ENCODE data around the gene KRTAP2-2.
"Not testable (repeated sequence)": the region's sequence is repeated elsewhere in the genome, so short reads cannot be mapped to it uniquely, and the experiment has no call there.

Gene KRTAP2-2

GRCh38 chr17:41064301-41064700 lies 9.3 kb upstream of the KRTAP2-2 start:
- DNase-seq = no peak

- DNase-seq = no peak
These were observed 8.4 kb upstream of the KRTAP2-2 start for GRCh38 chr17:41063449-41063848.

GRCh38 chr17:41061964-41062363 lies 6.9 kb upstream of the KRTAP2-2 start:
- no peak for DNase-seq

- DNase-seq = no peak
These were observed 5.1 kb upstream of the KRTAP2-2 start, which contains the start of gene KRTAP2-3 for GRCh38 chr17:41060052-41060604. Gene KRTAP2-3 (minus strand): TSS chr17:41060114. CDS start chr17:41060050, 64 bp downstream.

GRCh38 chr17:41059276-41060051 lies 4.4 kb upstream of the KRTAP2-2 start:
- DNase-seq = not testable (repeated sequence)

- no peak for DNase-seq
These were observed 3.7 kb upstream of the KRTAP2-2 start for GRCh38 chr17:41058741-41059140.

GRCh38 chr17:41057547-41057946 lies 2.5 kb upstream of the KRTAP2-2 start:
- DNase-seq = no peak

- DNase-seq = not testable (repeated sequence)
These were observed 474 bp downstream of the KRTAP2-2 start for GRCh38 chr17:41054556-41054955.

GRCh38 chr17:41054025-41054424 lies 1.0 kb downstream of the KRTAP2-2 start:
- no peak for DNase-seq

GRCh38 chr17:41052566-41052965 lies 2.5 kb downstream of the KRTAP2-2 start:
- no peak for DNase-seq

GRCh38 chr17:41049110-41049509 lies 5.9 kb downstream of the KRTAP2-2 start:
- DNase-seq = no peak

GRCh38 chr17:41048441-41048840 lies 6.6 kb downstream of the KRTAP2-2 start:
- DNase-seq = no peak

GRCh38 chr17:41046735-41047465 lies 8.1 kb downstream of the KRTAP2-2 start, which contains the start of gene KRTAP2-1:
Gene KRTAP2-1 (minus strand): TSS chr17:41047316. CDS start chr17:41047267, 49 bp downstream.
- not testable (repeated sequence) for DNase-seq

- DNase-seq = no peak
These were observed 12.1 kb downstream of the KRTAP2-2 start for GRCh38 chr17:41042953-41043352.

- not testable (repeated sequence) for DNase-seq
These were observed 14.1 kb downstream of the KRTAP2-2 start, which contains the start of gene KRTAP1-1 for GRCh38 chr17:41040783-41041571. Gene KRTAP1-1 (minus strand): TSS chr17:41041450. CDS start chr17:41041397, 53 bp downstream.

GRCh38 chr17:41037853-41038350 lies 17.1 kb downstream of the KRTAP2-2 start:
- DNase-seq = no peak

- DNase-seq = not testable (repeated sequence)
These were observed 20.6 kb downstream of the KRTAP2-2 start, which contains the start of gene KRTAP1-3 for GRCh38 chr17:41034346-41034935. Gene KRTAP1-3 (minus strand): TSS chr17:41034874. CDS start chr17:41034821, 53 bp downstream.

- no peak for DNase-seq
These were observed 25.3 kb downstream of the KRTAP2-2 start, which contains the start of gene KRTAP1-4 for GRCh38 chr17:41029633-41030245. Gene KRTAP1-4 (minus strand): TSS chr17:41030195. CDS start chr17:41030078, 117 bp downstream.

- DNase-seq = no peak
These were observed 28.1 kb downstream of the KRTAP2-2 start, which contains the start of gene KRTAP1-5 for GRCh38 chr17:41026715-41027471. Gene KRTAP1-5 (minus strand): TSS chr17:41027208. CDS start chr17:41027155, 53 bp downstream.

- no peak for DNase-seq
These were observed 30.3 kb downstream of the KRTAP2-2 start for GRCh38 chr17:41024697-41025096.
